Astrocyte of the spinal cord (primary cell): Measurements from ENCODE around the gene AP1B1.
"Not testable (repeated sequence)": the region's sequence is repeated elsewhere in the genome, so short reads cannot be mapped to it uniquely, and the experiment has no call there.

Experiments used
- DNase-seq: peaks from one replicate; pipeline ENCODE4 v3.0.0; 2011; ENCODE audit warnings: low read depth, low spot score
- H3K4me3 ChIP-seq: 2 replicates; pipeline ENCODE4 v1.5.1; 2011; ENCODE audit warnings: low read depth, mild to moderate bottlenecking, low read length, moderate library complexity
- CTCF ChIP-seq: IDR thresholded peaks from 2 replicates; pipeline ENCODE4 v1.5.1; 2012; ENCODE audit warnings: low read depth, mild to moderate bottlenecking, low read length, inconsistent platforms
- in situ Hi-C: cut with HindIII; loops from 2 replicates; pipeline ENCODE4 v1.10.0; 2017; ENCODE audit warnings: low sequenced_read_pairs

AP1B1 gene

GRCh38 chr22:29348956-29349355, 39.4 kb downstream of the AP1B1 start:
- no peak overlapping the region for H3K4me3 ChIP-seq
- in situ Hi-C loops = no loop called here
- no peak for DNase-seq
- no peak for TF ChIP-seq CTCF

GRCh38 chr22:29348041-29348440, 40.3 kb downstream of the AP1B1 start:
- TF ChIP-seq CTCF = no peak
- DNase-seq = no peak
- in situ Hi-C loops = no loop called here
- no peak overlapping the region for H3K4me3 ChIP-seq

GRCh38 chr22:29346659-29347058, 41.7 kb downstream of the AP1B1 start:
- DNase-seq = no peak
- no peak for TF ChIP-seq CTCF
- in situ Hi-C loops = no loop called here
- H3K4me3 ChIP-seq = no peak overlapping the region

DNA sequence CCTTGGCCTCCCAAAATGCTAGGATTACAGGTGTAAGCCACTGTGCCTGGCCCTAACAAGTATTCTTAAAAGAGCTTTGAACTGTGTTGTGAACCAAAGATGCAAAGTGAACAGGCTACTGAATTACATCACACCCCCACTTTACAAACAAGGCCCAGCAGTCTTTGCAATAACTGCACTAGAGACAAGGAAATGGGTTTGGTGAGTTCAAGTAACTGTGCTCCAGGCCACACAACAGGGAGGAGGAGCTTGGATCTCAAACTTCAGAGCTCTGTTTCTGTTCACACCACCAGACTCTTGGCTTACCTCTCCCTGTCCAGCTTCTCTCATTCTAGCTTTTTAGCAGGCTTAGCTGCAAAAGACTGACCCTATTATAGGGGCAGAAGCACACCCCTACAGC, 42.4 kb downstream of the AP1B1 start:
- H3K4me3 ChIP-seq = no peak overlapping the region
- TF ChIP-seq CTCF = no peak
- in situ Hi-C loops = no loop called here
- DNase-seq = peak; percentile 33

DNA sequence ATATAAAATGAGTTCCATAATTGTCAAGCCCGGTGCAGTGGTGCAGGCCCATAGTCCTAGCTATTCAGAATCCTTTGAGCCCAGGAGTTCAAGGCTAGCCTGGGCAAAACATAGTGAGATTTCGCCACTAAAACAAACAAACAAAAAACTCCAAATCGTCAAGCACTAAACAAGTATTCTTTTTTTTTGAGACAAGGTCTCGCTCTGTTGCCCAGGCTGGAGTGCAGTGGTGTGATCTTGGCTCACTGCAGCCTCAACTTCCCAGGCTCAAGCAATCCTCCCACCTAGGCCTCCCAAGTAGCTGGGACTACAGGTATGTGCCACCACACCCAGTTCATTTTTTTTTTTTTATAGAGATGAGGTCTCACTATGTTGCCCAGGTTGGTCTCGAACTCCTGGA, 43.5 kb downstream of the AP1B1 start:
- in situ Hi-C loops, H3K4me3 ChIP-seq, DNase-seq: not testable (repeated sequence)

GRCh38 chr22:29344137-29344536, 44.2 kb downstream of the AP1B1 start:
- DNase-seq = peak; percentile 96
- H3K4me3 ChIP-seq = no peak overlapping the region
- TF ChIP-seq CTCF = no peak
- in situ Hi-C loops = no loop called here

- peak; percentile 74 for DNase-seq
Observed at GRCh38 chr22:29343313-29343805, 45.0 kb downstream of the AP1B1 start.

More at GRCh38 chr22:29343313-29343805, 45.0 kb downstream of the AP1B1 start:
- in situ Hi-C loops = no loop called here
- H3K4me3 ChIP-seq = no peak overlapping the region
- no peak for TF ChIP-seq CTCF
